CD4-positive, alpha-beta memory T cell (primary cell): ENCODE measurements around the gene USF2. TPM values are rescaled to one million over a fixed set of nuclear protein-coding genes. Genes with fewer than 3 reads are reported as not detected.
"Not testable (repeated sequence)": the region's sequence is repeated elsewhere in the genome, so short reads cannot be mapped to it uniquely, and the experiment has no call there.

Experiments
- CTCF ChIA-PET: fragments of 350-600 bp; sonication (Branson Sonifier 250); formaldehyde crosslinking; loops from one replicate; lab custom pipeline; 2021; ENCODE audit warnings: inconsistent platforms; ENCODE audit not compliant: partially characterized antibody; lab: Charles Lee
- POLR2A ChIA-PET: fragments of 350-600 bp; sonication (Branson Sonifier 250); formaldehyde crosslinking; loops from one replicate; lab custom pipeline; 2021; ENCODE audit not compliant: partially characterized antibody; lab: Charles Lee
- DNase-seq, 5 donors: peaks; one replicate each; pipeline versions ENCODE4 v3.0.0 to v3.0.0-alpha.2; 2020 to 2022; ENCODE audit warnings: mixed read lengths in 1 of 5
- H3K27ac ChIP-seq: one replicate; pipeline ENCODE4 v1.7.0; 2013; ENCODE audit warnings: low read depth, low read length
- H3K27me3 ChIP-seq: 2 replicates; pipeline ENCODE4 v1.7.0; 2013; ENCODE audit warnings: mild to moderate bottlenecking, low read length, moderate library complexity; ENCODE audit not compliant: insufficient read depth
- H3K36me3 ChIP-seq: 2 replicates; pipeline ENCODE4 v1.7.0; 2013; ENCODE audit warnings: mild to moderate bottlenecking, low read length, moderate library complexity; ENCODE audit not compliant: insufficient read depth
- H3K4me1 ChIP-seq: 2 replicates; pipeline ENCODE4 v1.7.0; 2013; ENCODE audit warnings: mild to moderate bottlenecking, low read length, moderate library complexity; ENCODE audit not compliant: insufficient read depth
- H3K4me3 ChIP-seq, 2 donors: one replicate each; pipeline ENCODE4 v1.7.0; 2013; ENCODE audit warnings: low read length in 2 of 2, mild to moderate bottlenecking in 1 of 2
- H3K9me3 ChIP-seq, 2 donors: one replicate each; pipeline ENCODE4 v1.7.0; 2013; ENCODE audit warnings: low read length in 2 of 2, control low read depth in 1 of 2; ENCODE audit not compliant: control insufficient read depth in 1 of 2
- H3K27ac Mint-ChIP-seq, 7 donors: one replicate each; pipeline ENCODE4 v1.8.0; 2020 to 2021; ENCODE audit warnings: mixed read lengths in 7 of 7, mild to moderate bottlenecking in 6 of 7, inconsistent platforms in 3 of 7, moderate library complexity in 3 of 7
- H3K27me3 Mint-ChIP-seq, 2 donors: one replicate each; pipeline ENCODE4 v1.8.0; 2020 to 2021; ENCODE audit warnings: mixed read lengths in 2 of 2
- H3K36me3 Mint-ChIP-seq, 2 donors: one replicate each; pipeline ENCODE4 v1.8.0; 2020 to 2021; ENCODE audit warnings: mixed read lengths in 2 of 2, inconsistent platforms in 1 of 2, mild to moderate bottlenecking in 1 of 2
- H3K4me1 Mint-ChIP-seq, 4 donors: one replicate each; pipeline ENCODE4 v1.8.0; 2020 to 2021; ENCODE audit warnings: mixed read lengths in 4 of 4, mild to moderate bottlenecking in 1 of 4
- H3K4me3 Mint-ChIP-seq, 8 donors: one replicate each; pipeline ENCODE4 v1.8.0; 2020 to 2021; ENCODE audit warnings: mixed read lengths in 8 of 8, mild to moderate bottlenecking in 7 of 8, moderate library complexity in 6 of 8, inconsistent platforms in 3 of 8
- H3K9me3 Mint-ChIP-seq, 8 donors: one replicate each; pipeline ENCODE4 v1.8.0; 2020 to 2021; ENCODE audit warnings: mixed read lengths in 8 of 8, mild to moderate bottlenecking in 5 of 8, inconsistent platforms in 3 of 8, moderate library complexity in 1 of 8
- intact Hi-C: fragments of 100-400 bp; cut with micrococcal nuclease; formaldehyde crosslinking; loops from one replicate; pipeline ENCODE4 v1.15.1; 2023
- polyA plus RNA-seq, 2 donors: library from polyadenylated mRNA; unstranded; fragments of 300-500 nt; fragmentation: Illumina TruSeq; gene quantifications; one replicate each; pipeline ENCODE4 v1.2.3, GENCODE V29; 2021
- total RNA-seq, 2 experiments: library from RNA; stranded (reverse); gene quantifications; one replicate each; pipeline ENCODE4 v1.2.3, GENCODE V29; 2021

USF2 gene
- total and polyA plus RNA-seq, 4 experiments from 2014 or later, result 2.2 to 216 (median 107) TPM

GRCh38 chr19:35285095-35285449 lies 16.3 kb downstream of the USF2 start:
- ChIA-PET CTCF (interaction anchor here (0.6 to 1.2 kb wide), 2 partner anchors 219 to 308 kb away, joined by 3 read pairs; no protein-coding TSS in a partner anchor), POLR2A (interaction anchor here (1.4 kb wide), 1 partner anchor 10 kb away, joined by 3 read pairs; no protein-coding TSS in a partner anchor)
- DNase-seq, result no peak
- H3K4me3 ChIP-seq, result no peak overlapping the region
- Mint-ChIP-seq H3K36me3 (peaks cover 0 to 3% of the 10 kb centered on the region in 2 donors), H3K4me1 (peaks cover 0 to 3% (median under 1%) of the 10 kb centered on the region in 4 donors), H3K27ac (no peak overlapping the region), H3K9me3 (no peaks in the 10 kb centered on the region), H3K4me3 (no peak overlapping the region), H3K27me3 (peaks cover 6 to 17% of the 10 kb centered on the region in 2 donors)
- no peaks in the 10 kb centered on the region for H3K27me3 ChIP-seq
- H3K4me1 ChIP-seq, result no peaks in the 10 kb centered on the region
- H3K9me3 ChIP-seq, result no peaks in the 10 kb centered on the region
- H3K27ac ChIP-seq, result no peak overlapping the region
- intact Hi-C loops, result no loop called here
- no peaks in the 10 kb centered on the region for H3K36me3 ChIP-seq

GRCh38 chr19:35285465-35285864 lies 16.7 kb downstream of the USF2 start:
- H3K27ac ChIP-seq, H3K4me1 Mint-ChIP-seq, H3K4me3 Mint-ChIP-seq, H3K4me1 ChIP-seq, H3K9me3 ChIP-seq, DNase-seq, H3K36me3 Mint-ChIP-seq, H3K9me3 Mint-ChIP-seq, intact Hi-C loops, H3K27ac Mint-ChIP-seq, H3K36me3 ChIP-seq, H3K27me3 ChIP-seq, H3K4me3 ChIP-seq: not testable (repeated sequence)
- CTCF ChIA-PET, result interaction anchor here (1.2 kb wide), 1 partner anchor 219 kb away, joined by 3 read pairs; no protein-coding TSS in a partner anchor
- H3K27me3 Mint-ChIP-seq, result peaks cover 6 to 17% of the 10 kb centered on the region in 2 donors
- POLR2A ChIA-PET, result interaction anchor here (1.4 kb wide), 1 partner anchor 11 kb away, joined by 3 read pairs; no protein-coding TSS in a partner anchor

- H3K4me1 ChIP-seq, CTCF ChIA-PET, H3K4me3 Mint-ChIP-seq, H3K27me3 ChIP-seq, POLR2A ChIA-PET, H3K4me1 Mint-ChIP-seq, H3K9me3 ChIP-seq, H3K4me3 ChIP-seq, H3K27ac ChIP-seq, H3K27ac Mint-ChIP-seq, H3K9me3 Mint-ChIP-seq, DNase-seq, intact Hi-C loops, H3K36me3 Mint-ChIP-seq, H3K36me3 ChIP-seq: not testable (repeated sequence)
- H3K27me3 Mint-ChIP-seq, result peaks cover 6 to 17% of the 10 kb centered on the region in 2 donors
Measured at GRCh38 chr19:35286101-35286500, 17.3 kb downstream of the USF2 start.

- ChIA-PET CTCF (no interaction called here), POLR2A (no interaction called here)
- Mint-ChIP-seq H3K4me1 (no peaks in the 10 kb centered on the region), H3K36me3 (no peaks in the 10 kb centered on the region), H3K27me3 (peaks cover 6 to 13% of the 10 kb centered on the region in 2 donors), H3K4me3 (no peak overlapping the region), H3K27ac (no peak overlapping the region), H3K9me3 (no peaks in the 10 kb centered on the region)
- Histone ChIP-seq H3K27me3 (no peaks in the 10 kb centered on the region), H3K9me3 (no peaks in the 10 kb centered on the region), H3K4me3 (no peak overlapping the region), H3K27ac (no peak overlapping the region), H3K4me1 (no peaks in the 10 kb centered on the region), H3K36me3 (no peaks in the 10 kb centered on the region)
- DNase-seq, result no peak
- intact Hi-C loops, result no loop called here
Measured at GRCh38 chr19:35287713-35288112, 19.0 kb downstream of the USF2 start.

- peaks cover 4 to 9% of the 10 kb centered on the region in 2 donors for H3K27me3 Mint-ChIP-seq
- Histone ChIP-seq H3K4me1 (no peaks in the 10 kb centered on the region), H3K36me3 (no peaks in the 10 kb centered on the region), H3K4me3 (no peak overlapping the region), H3K27me3 (no peaks in the 10 kb centered on the region), H3K9me3 (no peaks in the 10 kb centered on the region), H3K27ac (no peak overlapping the region)
- no peak overlapping the region for H3K27ac Mint-ChIP-seq
- CTCF ChIA-PET, result no interaction called here
- no peaks in the 10 kb centered on the region for H3K4me1 Mint-ChIP-seq
- no peaks in the 10 kb centered on the region for H3K9me3 Mint-ChIP-seq
- intact Hi-C loops, result no loop called here
- no peak for DNase-seq
- H3K4me3 Mint-ChIP-seq, result no peak overlapping the region
- POLR2A ChIA-PET, result no interaction called here
- H3K36me3 Mint-ChIP-seq, result no peaks in the 10 kb centered on the region
Measured at GRCh38 chr19:35288331-35288730, 19.6 kb downstream of the USF2 start.

- Histone ChIP-seq H3K36me3 (no peaks in the 10 kb centered on the region), H3K4me1 (no peaks in the 10 kb centered on the region), H3K27me3 (no peaks in the 10 kb centered on the region), H3K27ac (no peak overlapping the region), H3K9me3 (no peaks in the 10 kb centered on the region), H3K4me3 (no peak overlapping the region)
- intact Hi-C loops, result no loop called here
- Mint-ChIP-seq H3K27ac (no peak overlapping the region), H3K36me3 (no peaks in the 10 kb centered on the region), H3K27me3 (peaks cover 2 to 7% of the 10 kb centered on the region in 2 donors), H3K9me3 (no peaks in the 10 kb centered on the region), H3K4me3 (no peak overlapping the region), H3K4me1 (no peaks in the 10 kb centered on the region)
- POLR2A ChIA-PET, result no interaction called here
- CTCF ChIA-PET, result no interaction called here
- no peak for DNase-seq
Measured at GRCh38 chr19:35288906-35289305, 20.1 kb downstream of the USF2 start.

GRCh38 chr19:35290381-35291127 lies 21.8 kb downstream of the USF2 start:
- H3K4me1 ChIP-seq, result peaks cover 4% of the 10 kb centered on the region
- no peak overlapping the region for H3K4me3 ChIP-seq
- H3K9me3 Mint-ChIP-seq, result no peaks in the 10 kb centered on the region
- no peak for DNase-seq
- no peak overlapping the region for H3K27ac Mint-ChIP-seq
- no peak overlapping the region for H3K27ac ChIP-seq
- H3K9me3 ChIP-seq, result no peaks in the 10 kb centered on the region
- intact Hi-C loops, result no loop called here
- ChIA-PET CTCF (no interaction called here), POLR2A (no interaction called here)
- H3K27me3 ChIP-seq, result no peaks in the 10 kb centered on the region
- H3K4me1 Mint-ChIP-seq, result peaks cover 0 to 4% (median under 1%) of the 10 kb centered on the region in 4 donors
- no peaks in the 10 kb centered on the region for H3K27me3 Mint-ChIP-seq
- H3K36me3 ChIP-seq, result no peaks in the 10 kb centered on the region
- H3K4me3 Mint-ChIP-seq, result no peak overlapping the region
- H3K36me3 Mint-ChIP-seq, result no peaks in the 10 kb centered on the region
